ENCODE results near the gene NIPSNAP3A. TPM values are rescaled to one million over a fixed set of nuclear protein-coding genes. Genes with fewer than 3 reads are reported as not detected.

Gene NIPSNAP3A
- total RNA-seq, 4 donors from 2014 or later = 7.9 to 30.5 (median 17.6) TPM

GRCh38 chr9:104779334-104779733, 31.9 kb downstream of the NIPSNAP3A start:
- no peak for DNase-seq
- Histone ChIP-seq H3K4me3 (no peak overlapping the region), H3K9me3 (no peaks in the 10 kb centered on the region), H3K27ac (no peak overlapping the region), H3K4me1 (no peaks in the 10 kb centered on the region), H3K27me3 (no peaks in the 10 kb centered on the region), H3K36me3 (peaks cover 0 to 11% (median 0%) of the 10 kb centered on the region in 3 donors)
- TF ChIP-seq POLR2A (IDR thresholded peaks at IDR 0.05) = no peak
- TF ChIP-seq, protein P1, sequence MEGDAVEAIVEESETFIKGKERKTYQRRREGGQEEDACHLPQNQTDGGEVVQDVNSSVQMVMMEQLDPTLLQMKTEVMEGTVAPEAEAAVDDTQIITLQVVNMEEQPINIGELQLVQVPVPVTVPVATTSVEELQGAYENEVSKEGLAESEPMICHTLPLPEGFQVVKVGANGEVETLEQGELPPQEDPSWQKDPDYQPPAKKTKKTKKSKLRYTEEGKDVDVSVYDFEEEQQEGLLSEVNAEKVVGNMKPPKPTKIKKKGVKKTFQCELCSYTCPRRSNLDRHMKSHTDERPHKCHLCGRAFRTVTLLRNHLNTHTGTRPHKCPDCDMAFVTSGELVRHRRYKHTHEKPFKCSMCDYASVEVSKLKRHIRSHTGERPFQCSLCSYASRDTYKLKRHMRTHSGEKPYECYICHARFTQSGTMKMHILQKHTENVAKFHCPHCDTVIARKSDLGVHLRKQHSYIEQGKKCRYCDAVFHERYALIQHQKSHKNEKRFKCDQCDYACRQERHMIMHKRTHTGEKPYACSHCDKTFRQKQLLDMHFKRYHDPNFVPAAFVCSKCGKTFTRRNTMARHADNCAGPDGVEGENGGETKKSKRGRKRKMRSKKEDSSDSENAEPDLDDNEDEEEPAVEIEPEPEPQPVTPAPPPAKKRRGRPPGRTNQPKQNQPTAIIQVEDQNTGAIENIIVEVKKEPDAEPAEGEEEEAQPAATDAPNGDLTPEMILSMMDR (IDR thresholded peaks at IDR 0.05) = no peak

GRCh38 chr9:104779946-104780535, 32.6 kb downstream of the NIPSNAP3A start:
- no peak overlapping the region for H3K27ac ChIP-seq
- H3K4me1 ChIP-seq = no peaks in the 10 kb centered on the region
- no peaks in the 10 kb centered on the region for H3K9me3 ChIP-seq
- H3K4me3 ChIP-seq = no peak overlapping the region
- TF ChIP-seq POLR2A (IDR thresholded peaks at IDR 0.05) = no peak
- no peaks in the 10 kb centered on the region for H3K27me3 ChIP-seq
- no peak for DNase-seq
- peaks cover 0 to 18% (median 0%) of the 10 kb centered on the region in 3 donors for H3K36me3 ChIP-seq

GRCh38 chr9:104780796-104781395, 33.4 kb downstream of the NIPSNAP3A start:
- no peaks in the 10 kb centered on the region for H3K4me1 ChIP-seq
- H3K27me3 ChIP-seq = no peaks in the 10 kb centered on the region
- H3K27ac ChIP-seq = no peak overlapping the region
- TF ChIP-seq, protein P1 (IDR thresholded peaks at IDR 0.05) = peak in 4 of 6 experiments; percentile 10 to 40 (median 33)
- TF ChIP-seq POLR2A (IDR thresholded peaks at IDR 0.05) = no peak
- peaks cover 0 to 26% (median 0%) of the 10 kb centered on the region in 3 donors for H3K36me3 ChIP-seq
- no peak for DNase-seq
- no peak overlapping the region for H3K4me3 ChIP-seq
- H3K9me3 ChIP-seq = no peaks in the 10 kb centered on the region

DNA sequence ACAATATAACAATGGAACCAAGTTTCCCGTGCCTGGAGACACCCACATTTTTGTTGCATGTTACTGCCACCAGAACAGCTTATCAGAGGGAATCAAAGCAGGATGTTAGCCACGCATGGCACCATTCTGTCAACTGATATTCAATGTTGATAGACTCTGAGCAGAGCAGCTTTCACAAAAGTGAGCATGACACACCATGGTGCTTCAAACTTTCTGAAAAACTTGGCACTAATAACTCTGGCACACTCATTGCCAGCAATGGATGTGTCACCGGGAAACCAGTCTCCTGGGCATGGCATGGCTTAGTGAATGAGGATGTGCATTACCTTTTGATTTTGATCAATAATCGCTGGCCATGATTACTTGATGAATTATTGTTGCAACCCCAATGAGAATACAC, 36.1 kb downstream of the NIPSNAP3A start:
- H3K27ac ChIP-seq = no peak overlapping the region
- H3K4me1 ChIP-seq = no peaks in the 10 kb centered on the region
- TF ChIP-seq, protein P1 (IDR thresholded peaks at IDR 0.05) = no peak
- TF ChIP-seq POLR2A (IDR thresholded peaks at IDR 0.05) = no peak
- no peak overlapping the region for H3K4me3 ChIP-seq
- no peak for DNase-seq
- H3K27me3 ChIP-seq = no peaks in the 10 kb centered on the region
- peaks cover 0 to 52% (median 0%) of the 10 kb centered on the region in 3 donors for H3K36me3 ChIP-seq
- no peaks in the 10 kb centered on the region for H3K9me3 ChIP-seq

DNA sequence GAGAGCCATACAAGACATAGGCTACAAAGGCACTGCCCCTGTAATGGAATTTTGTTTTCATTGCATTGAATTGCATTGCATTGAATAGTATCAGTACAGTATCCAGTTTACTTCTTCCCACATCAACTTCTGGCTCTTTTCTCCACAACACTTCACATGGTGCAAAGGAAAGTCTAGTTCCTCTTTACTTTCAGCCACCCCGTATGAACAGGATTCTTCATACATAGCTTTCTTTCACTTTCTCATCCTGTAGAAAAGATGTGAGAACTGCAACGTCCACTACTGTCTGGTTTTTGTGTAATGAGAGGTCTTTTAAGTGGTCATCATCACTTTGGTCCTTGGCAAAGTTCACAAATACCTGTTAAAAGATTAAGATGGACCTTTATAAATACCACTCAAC, 36.6 kb downstream of the NIPSNAP3A start:
- no peak for DNase-seq
- H3K4me1 ChIP-seq = no peaks in the 10 kb centered on the region
- peaks cover 0 to 57% (median 0%) of the 10 kb centered on the region in 3 donors for H3K36me3 ChIP-seq
- no peak overlapping the region for H3K27ac ChIP-seq
- H3K27me3 ChIP-seq = no peaks in the 10 kb centered on the region
- no peak overlapping the region for H3K4me3 ChIP-seq
- no peaks in the 10 kb centered on the region for H3K9me3 ChIP-seq
- no peak for TF ChIP-seq POLR2A (IDR thresholded peaks at IDR 0.05)
- TF ChIP-seq, protein P1 (IDR thresholded peaks at IDR 0.05) = no peak

GRCh38 chr9:104786293-104786692, 38.8 kb downstream of the NIPSNAP3A start:
- DNase-seq = no peak
- H3K27me3 ChIP-seq = no peaks in the 10 kb centered on the region
- no peaks in the 10 kb centered on the region for H3K9me3 ChIP-seq
- peaks cover 0 to 79% (median 0%) of the 10 kb centered on the region in 3 donors for H3K36me3 ChIP-seq
- H3K27ac ChIP-seq = no peak overlapping the region
- no peak overlapping the region for H3K4me3 ChIP-seq
- no peak for TF ChIP-seq POLR2A (IDR thresholded peaks at IDR 0.05)
- no peaks in the 10 kb centered on the region for H3K4me1 ChIP-seq

All from Peyer's patch (tissue), 4 donors.